ENCODE data around the gene ANTKMT. TPM values are rescaled to one million over a fixed set of nuclear protein-coding genes. Genes with fewer than 3 reads are reported as not detected.

The ANTKMT gene
- total RNA-seq, 2 experiments from 2014 or later, result 8.1 TPM

GRCh38 chr16:749010-749409 lies 28.1 kb downstream of the ANTKMT start:
- no peak for TF ChIP-seq CTCF (IDR thresholded peaks at IDR 0.05)
- H3K27me3 ChIP-seq (ENCODE audit: control insufficient read depth in 1 of 2, insufficient read depth in 2 of 2, low read length in 2 of 2), result no peaks in the 10 kb centered on the region
- H3K4me3 ChIP-seq (ENCODE audit: low read length), result no peak overlapping the region
- no peaks in the 10 kb centered on the region for H3K36me3 Mint-ChIP-seq (ENCODE audit: low read depth)
- no peaks in the 10 kb centered on the region for H3K4me1 ChIP-seq (ENCODE audit: insufficient read depth, low read length)
- no peak overlapping the region for H3K27ac Mint-ChIP-seq
- H3K4me3 Mint-ChIP-seq, result no peak overlapping the region
- no peaks in the 10 kb centered on the region for H3K36me3 ChIP-seq (ENCODE audit: insufficient read depth, low read length)
- no peaks in the 10 kb centered on the region for H3K27me3 Mint-ChIP-seq
- H3K9me3 ChIP-seq (ENCODE audit: control insufficient read depth in 1 of 2, insufficient read depth in 1 of 2, low read length in 2 of 2), result no peaks in the 10 kb centered on the region
- ChIA-PET CTCF (no interaction called here), POLR2A (no interaction called here)
- H3K27ac ChIP-seq (ENCODE audit: low read depth in 1 of 2, low read length in 2 of 2), result no peak overlapping the region
- ATAC-seq (ENCODE audit: poor library complexity) (no peak), DNase-seq (no peak)
- no peaks in the 10 kb centered on the region for H3K4me1 Mint-ChIP-seq (ENCODE audit: low read depth)
- intact Hi-C loops (cut with DNase I, micrococcal nuclease), result no loop called here
- no peaks in the 10 kb centered on the region for H3K9me3 Mint-ChIP-seq

GRCh38 chr16:750485-750884 lies 29.5 kb downstream of the ANTKMT start:
- no peak overlapping the region for H3K27ac Mint-ChIP-seq
- no peaks in the 10 kb centered on the region for H3K27me3 Mint-ChIP-seq
- Histone ChIP-seq H3K9me3 (ENCODE audit: control insufficient read depth in 1 of 2, insufficient read depth in 1 of 2, low read length in 2 of 2) (no peaks in the 10 kb centered on the region), H3K36me3 (ENCODE audit: insufficient read depth, low read length) (no peaks in the 10 kb centered on the region), H3K4me1 (ENCODE audit: insufficient read depth, low read length) (peaks cover 7% of the 10 kb centered on the region), H3K27me3 (ENCODE audit: control insufficient read depth in 1 of 2, insufficient read depth in 2 of 2, low read length in 2 of 2) (no peaks in the 10 kb centered on the region), H3K4me3 (ENCODE audit: low read length) (no peak overlapping the region), H3K27ac (ENCODE audit: low read depth in 1 of 2, low read length in 2 of 2) (no peak overlapping the region)
- CTCF ChIA-PET, result no interaction called here
- DNase-seq (peak in 1 of 14 experiments; percentile 4), ATAC-seq (ENCODE audit: poor library complexity) (no peak)
- no peak overlapping the region for H3K4me3 Mint-ChIP-seq
- H3K9me3 Mint-ChIP-seq, result no peaks in the 10 kb centered on the region
- no peaks in the 10 kb centered on the region for H3K36me3 Mint-ChIP-seq (ENCODE audit: low read depth)
- intact Hi-C loops (cut with DNase I, micrococcal nuclease), result no loop called here
- no peaks in the 10 kb centered on the region for H3K4me1 Mint-ChIP-seq (ENCODE audit: low read depth)
- no peak for TF ChIP-seq CTCF (IDR thresholded peaks at IDR 0.05)
- POLR2A ChIA-PET, result no interaction called here

GRCh38 chr16:751152-752006 lies 30.4 kb downstream of the ANTKMT start:
- H3K4me1 Mint-ChIP-seq (ENCODE audit: low read depth), result no peaks in the 10 kb centered on the region
- no peak for TF ChIP-seq CTCF (IDR thresholded peaks at IDR 0.05)
- Histone ChIP-seq H3K27ac (ENCODE audit: low read depth in 1 of 2, low read length in 2 of 2) (no peak overlapping the region), H3K4me1 (ENCODE audit: insufficient read depth, low read length) (peaks cover 7% of the 10 kb centered on the region), H3K27me3 (ENCODE audit: control insufficient read depth in 1 of 2, insufficient read depth in 2 of 2, low read length in 2 of 2) (no peaks in the 10 kb centered on the region), H3K9me3 (ENCODE audit: control insufficient read depth in 1 of 2, insufficient read depth in 1 of 2, low read length in 2 of 2) (no peaks in the 10 kb centered on the region), H3K36me3 (ENCODE audit: insufficient read depth, low read length) (no peaks in the 10 kb centered on the region), H3K4me3 (ENCODE audit: low read length) (no peak overlapping the region)
- peaks cover 5% of the 10 kb centered on the region for H3K27me3 Mint-ChIP-seq
- POLR2A ChIA-PET, result no interaction called here
- H3K4me3 Mint-ChIP-seq, result no peak overlapping the region
- DNase-seq (peak in 1 of 14 experiments; percentile 7), ATAC-seq (ENCODE audit: poor library complexity) (no peak)
- no peak overlapping the region for H3K27ac Mint-ChIP-seq
- intact Hi-C loops (cut with DNase I, micrococcal nuclease), result no loop called here
- CTCF ChIA-PET, result no interaction called here
- H3K9me3 Mint-ChIP-seq, result no peaks in the 10 kb centered on the region
- no peaks in the 10 kb centered on the region for H3K36me3 Mint-ChIP-seq (ENCODE audit: low read depth)
